Measurements from ENCODE around the gene GIN1.
"Not testable (repeated sequence)": the region's sequence is repeated elsewhere in the genome, so short reads cannot be mapped to it uniquely, and the experiment has no call there.

Gene GIN1

DNA sequence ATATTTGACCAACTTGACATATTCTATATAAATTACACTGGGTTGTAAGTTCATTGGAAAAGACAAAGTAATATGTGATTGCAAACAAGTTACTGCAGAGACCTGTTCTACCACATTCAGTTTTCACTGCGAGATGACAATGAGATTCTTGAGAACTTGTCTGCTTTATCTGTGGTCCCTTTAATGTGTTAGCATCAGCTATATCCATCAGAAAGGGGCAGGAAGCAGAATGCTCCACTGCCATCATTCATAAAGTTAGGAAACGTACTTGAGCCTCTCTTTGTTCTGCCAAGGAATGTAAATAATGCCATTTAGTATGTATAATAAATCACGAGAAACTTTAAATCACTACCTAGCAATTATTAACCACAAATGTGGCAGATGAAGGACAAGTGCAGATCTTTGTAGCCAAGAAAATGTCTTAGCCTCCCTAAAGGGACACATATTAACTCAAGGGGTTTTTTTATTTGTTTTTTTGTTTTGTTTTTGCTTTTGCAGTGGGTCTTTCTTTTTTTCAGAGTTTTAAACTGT lies 59.4 kb downstream of the GIN1 start:
- DNase-seq (ENCODE audit: insufficient read length, low spot score) = no peak
- TF ChIP-seq POLR2AphosphoS5 (IDR thresholded peaks at IDR 0.05; ENCODE audit: low read depth, low read length) (no peak), TAF1 (IDR thresholded peaks at IDR 0.05; ENCODE audit: low read depth, low read length) (no peak), PAX5 (IDR thresholded peaks at IDR 0.05; ENCODE audit: insufficient read depth, low read length, severe bottlenecking) (no peak), POLR2A (IDR thresholded peaks at IDR 0.05; ENCODE audit: low read depth, low read length) (no peak), POU2F2 (IDR thresholded peaks at IDR 0.05; ENCODE audit: low read depth, low read length) (no peak), SPI1 (IDR thresholded peaks at IDR 0.05; ENCODE audit: low read depth, low read length) (no peak)
- no peak for FAIRE-seq

DNA sequence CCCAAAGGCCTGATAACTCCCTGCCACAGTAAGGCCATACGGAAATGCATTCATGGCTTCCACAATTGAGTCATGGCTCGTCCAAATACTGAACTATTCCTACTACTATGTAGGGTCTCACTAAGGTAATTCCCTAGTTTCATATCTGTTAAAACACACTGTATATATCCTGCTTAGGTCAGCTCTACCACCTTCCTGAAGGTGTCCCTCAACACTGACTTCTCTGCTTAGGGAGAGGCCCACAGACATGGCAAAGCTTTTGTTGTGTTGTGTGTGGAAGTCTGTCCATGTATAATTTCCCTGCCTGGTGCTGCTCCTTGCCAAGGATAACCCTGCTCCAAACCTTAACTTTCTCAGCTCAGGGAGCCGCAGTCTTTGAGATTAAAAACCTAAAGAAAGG lies 60.4 kb downstream of the GIN1 start:
- TF ChIP-seq POLR2A (IDR thresholded peaks at IDR 0.05; ENCODE audit: low read depth, low read length) (no peak), TAF1 (IDR thresholded peaks at IDR 0.05; ENCODE audit: low read depth, low read length) (no peak), SPI1 (IDR thresholded peaks at IDR 0.05; ENCODE audit: low read depth, low read length) (no peak), POU2F2 (IDR thresholded peaks at IDR 0.05; ENCODE audit: low read depth, low read length) (no peak), POLR2AphosphoS5 (IDR thresholded peaks at IDR 0.05; ENCODE audit: low read depth, low read length) (no peak), PAX5 (IDR thresholded peaks at IDR 0.05; ENCODE audit: insufficient read depth, low read length, severe bottlenecking) (no peak)
- FAIRE-seq (no peak), DNase-seq (ENCODE audit: insufficient read length, low spot score) (no peak)

DNA sequence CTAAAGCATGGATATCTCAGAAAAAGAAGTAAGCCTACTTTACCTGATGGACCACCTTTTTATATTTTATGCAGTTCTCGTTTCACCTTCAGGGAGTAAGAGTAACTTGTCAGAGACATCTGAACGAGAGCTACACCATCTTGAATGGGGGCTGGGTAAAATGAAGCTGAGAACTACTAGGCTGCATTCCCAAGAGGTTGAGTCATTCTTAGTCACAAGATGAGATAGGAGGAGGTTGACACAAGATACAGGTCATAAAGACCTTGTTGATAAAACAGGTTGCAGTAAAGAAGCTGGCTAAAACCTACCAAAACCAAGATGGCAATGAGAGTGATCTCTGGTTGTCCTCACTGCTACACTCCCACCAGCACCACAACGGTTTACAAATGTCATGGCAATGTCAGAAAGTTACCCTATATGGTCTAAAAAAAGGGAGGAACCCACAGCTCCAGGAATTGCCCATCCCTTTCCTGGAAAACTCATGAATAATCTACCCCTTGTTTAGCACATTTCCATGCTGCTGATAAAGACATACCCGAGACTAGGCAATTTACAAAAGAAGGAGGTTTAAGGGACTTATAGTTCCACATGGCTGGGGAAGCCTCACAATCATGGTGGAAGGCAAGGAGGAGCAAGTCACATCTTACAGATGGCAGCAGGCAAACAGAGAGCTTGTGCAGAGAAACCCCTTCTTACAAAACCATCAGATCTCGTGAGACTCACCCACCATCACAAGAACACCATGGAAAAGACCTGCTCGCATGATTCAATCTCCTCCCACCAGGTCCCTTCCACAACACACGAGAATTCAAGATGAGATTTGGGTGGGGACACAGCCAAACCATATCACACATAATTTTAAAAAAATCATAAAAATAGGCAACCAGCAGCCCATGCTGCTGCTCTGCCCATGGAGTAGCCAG lies 62.5 kb downstream of the GIN1 start:
- peak; percentile 75 for FAIRE-seq
- TF ChIP-seq PAX5 (IDR thresholded peaks at IDR 0.05; ENCODE audit: insufficient read depth, low read length, severe bottlenecking) (no peak), SPI1 (IDR thresholded peaks at IDR 0.05; ENCODE audit: low read depth, low read length) (no peak), TAF1 (IDR thresholded peaks at IDR 0.05; ENCODE audit: low read depth, low read length) (no peak), POU2F2 (IDR thresholded peaks at IDR 0.05; ENCODE audit: low read depth, low read length) (no peak), POLR2A (IDR thresholded peaks at IDR 0.05; ENCODE audit: low read depth, low read length) (no peak), POLR2AphosphoS5 (IDR thresholded peaks at IDR 0.05; ENCODE audit: low read depth, low read length) (no peak)
- DNase-seq (ENCODE audit: insufficient read length, low spot score) = no peak

DNA sequence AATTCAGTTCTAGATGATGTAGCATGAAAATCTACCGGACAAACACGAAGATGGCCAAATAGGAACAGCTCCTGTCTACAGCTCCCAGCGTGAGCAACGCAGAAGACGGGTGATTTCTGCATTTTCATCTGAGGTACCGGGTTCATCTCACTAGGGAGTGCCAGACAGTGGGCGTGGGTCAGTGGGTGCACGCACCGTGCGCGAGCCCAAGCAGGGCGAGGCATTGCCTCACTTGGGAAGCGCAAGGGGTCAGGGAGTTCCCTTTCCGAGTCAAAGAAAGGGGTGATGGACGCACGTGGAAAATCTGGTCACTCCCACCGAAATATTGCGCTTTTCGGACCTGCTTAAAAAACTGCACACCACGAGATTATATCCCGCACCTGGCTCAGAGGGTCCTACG lies 73.2 kb downstream of the GIN1 start:
- DNase-seq (ENCODE audit: insufficient read length, low spot score) = not testable (repeated sequence)

DNA sequence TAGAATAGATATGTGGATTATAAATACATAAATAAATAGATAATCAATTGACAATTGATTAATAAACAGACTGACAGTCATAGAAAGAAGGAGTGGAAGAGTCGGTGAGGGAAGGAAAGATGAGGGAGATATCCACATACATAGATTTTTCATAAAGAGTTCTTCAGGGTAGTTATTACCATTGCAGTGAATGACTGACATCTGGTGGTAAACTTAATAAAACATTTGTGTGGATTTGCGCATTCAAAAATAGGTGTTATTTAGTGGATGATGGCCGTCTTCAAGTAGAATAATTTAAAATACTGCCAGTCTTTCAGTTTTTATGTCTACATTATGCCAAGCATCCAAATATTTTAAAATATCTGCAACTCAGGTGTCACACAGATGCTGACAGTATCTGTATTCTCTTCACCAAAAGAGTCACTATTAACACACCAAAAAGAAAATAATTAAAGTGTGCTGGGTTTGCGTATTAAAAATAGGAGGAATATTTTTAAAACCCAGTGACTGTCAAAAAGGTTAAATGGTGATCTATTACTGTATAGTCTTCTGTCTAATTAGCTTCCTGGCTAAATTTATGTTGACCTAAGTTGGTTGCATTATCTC lies 78.8 kb downstream of the GIN1 start:
- FAIRE-seq (peak; percentile 88), DNase-seq (ENCODE audit: insufficient read length, low spot score) (no peak)
- TF ChIP-seq TAF1 (IDR thresholded peaks at IDR 0.05; ENCODE audit: low read depth, low read length) (no peak), POLR2AphosphoS5 (IDR thresholded peaks at IDR 0.05; ENCODE audit: low read depth, low read length) (no peak), POU2F2 (IDR thresholded peaks at IDR 0.05; ENCODE audit: low read depth, low read length) (no peak), SPI1 (IDR thresholded peaks at IDR 0.05; ENCODE audit: low read depth, low read length) (no peak), PAX5 (IDR thresholded peaks at IDR 0.05; ENCODE audit: insufficient read depth, low read length, severe bottlenecking) (no peak), POLR2A (IDR thresholded peaks at IDR 0.05; ENCODE audit: low read depth, low read length) (no peak)

More for the DNA sequence above, 73.2 kb downstream of the GIN1 start:
- not testable (repeated sequence) for FAIRE-seq

DNA sequence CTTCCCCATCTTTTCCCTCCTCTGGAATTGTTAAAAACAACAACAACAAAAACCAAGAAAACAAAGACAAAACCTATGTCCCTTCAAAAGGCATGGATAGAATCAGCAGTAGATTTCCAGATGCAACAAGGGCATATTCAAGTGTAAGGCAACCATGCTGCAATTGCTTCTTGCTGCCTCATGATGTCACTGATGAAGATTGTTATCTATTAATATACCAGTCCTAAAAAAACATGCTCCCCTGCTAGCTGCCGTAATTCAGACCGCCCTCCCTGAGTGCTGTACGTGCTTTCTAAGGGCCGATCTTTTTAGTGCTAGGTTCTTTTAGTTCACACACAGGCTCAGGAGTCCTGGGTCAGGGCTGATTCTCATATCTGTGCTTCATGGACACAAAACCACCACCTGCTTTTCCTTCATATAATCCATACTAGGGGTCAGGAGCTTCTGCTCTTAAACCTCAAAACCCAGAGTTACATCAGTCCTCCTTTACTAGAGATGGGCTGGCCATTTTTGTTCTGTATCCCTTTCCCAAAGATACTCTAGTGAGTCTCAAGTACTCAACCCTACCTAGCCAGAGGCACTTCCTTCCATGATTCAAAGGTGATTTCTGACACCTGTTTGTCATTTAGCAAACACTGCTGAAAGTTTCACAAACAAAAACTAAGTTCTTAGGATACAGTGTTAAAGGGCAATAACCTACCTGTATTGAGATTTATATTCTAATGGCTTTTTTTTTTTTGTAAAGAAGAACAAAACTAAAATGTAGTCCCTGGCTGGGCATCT lies 82.1 kb downstream of the GIN1 start:
- DNase-seq (ENCODE audit: insufficient read length, low spot score) (no peak), FAIRE-seq (no peak)
- no peak for TF ChIP-seq POU2F2 (IDR thresholded peaks at IDR 0.05; ENCODE audit: low read depth, low read length)
- no peak for TF ChIP-seq POLR2A (IDR thresholded peaks at IDR 0.05; ENCODE audit: low read depth, low read length)
- TF ChIP-seq TAF1 (IDR thresholded peaks at IDR 0.05; ENCODE audit: low read depth, low read length) = no peak
- no peak for TF ChIP-seq PAX5 (IDR thresholded peaks at IDR 0.05; ENCODE audit: insufficient read depth, low read length, severe bottlenecking)

DNA sequence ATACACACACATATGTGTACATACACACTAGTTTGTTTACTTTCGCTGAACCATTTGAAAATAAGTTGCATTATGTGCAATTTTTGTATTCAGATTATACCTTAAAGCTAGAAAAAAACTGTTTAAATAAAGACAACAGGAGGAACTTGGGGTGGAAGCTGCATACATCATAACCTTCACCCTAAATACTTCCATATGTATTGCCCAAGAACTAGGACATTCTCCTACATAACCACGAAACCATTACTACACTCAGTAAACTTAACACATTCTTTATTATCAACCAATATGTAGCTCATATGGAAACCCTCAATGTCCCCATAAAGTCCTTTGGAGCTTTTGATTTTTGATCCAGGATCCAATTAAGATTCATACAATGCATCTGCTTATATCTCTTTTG lies 83.3 kb downstream of the GIN1 start:
- no peak for DNase-seq (ENCODE audit: insufficient read length, low spot score)
- TF ChIP-seq PAX5 (IDR thresholded peaks at IDR 0.05; ENCODE audit: insufficient read depth, low read length, severe bottlenecking) = no peak
- TF ChIP-seq POLR2AphosphoS5 (IDR thresholded peaks at IDR 0.05; ENCODE audit: low read depth, low read length) = no peak
- TF ChIP-seq SPI1 (IDR thresholded peaks at IDR 0.05; ENCODE audit: low read depth, low read length) = no peak
- no peak for TF ChIP-seq POU2F2 (IDR thresholded peaks at IDR 0.05; ENCODE audit: low read depth, low read length)
- TF ChIP-seq POLR2A (IDR thresholded peaks at IDR 0.05; ENCODE audit: low read depth, low read length) = no peak
- no peak for TF ChIP-seq TAF1 (IDR thresholded peaks at IDR 0.05; ENCODE audit: low read depth, low read length)
- no peak for FAIRE-seq
